HepG2 (cell line): ENCODE data around the gene ARL3. TPM values are rescaled to one million over a fixed set of nuclear protein-coding genes. Genes with fewer than 3 reads are reported as not detected.
A peak's percentile ranks its signal among the peaks of the same experiment; 100 is the strongest.

Experiments used
- ATF1 ChIP-seq: IDR thresholded peaks from 2 replicates; pipeline ENCODE4 v1.6.1; 2016; ENCODE audit warnings: mild to moderate bottlenecking, control low read depth
- BHLHE40 ChIP-seq: IDR thresholded peaks from 2 replicates; pipeline ENCODE4 v1.6.1; 2011; ENCODE audit warnings: low read length, improper control_type of control experiment
- CCAR2 ChIP-seq: fragments of 200-400 bp; formaldehyde crosslinking; optimal IDR thresholded peaks from 2 replicates; pipeline ENCODE3; 2018; ENCODE audit warnings: low read depth, mild to moderate bottlenecking, low read length, moderate library complexity
- FOSL2 ChIP-seq: sonication (generic); formaldehyde crosslinking; IDR thresholded peaks from 2 replicates; pipeline ENCODE4 v1.4.0; 2020; ENCODE audit warnings: missing genetic modification reagents
- HDAC1 ChIP-seq: sonication (generic); formaldehyde crosslinking; IDR thresholded peaks from 2 replicates; pipeline ENCODE4 v1.5.1; 2020; ENCODE audit warnings: mild to moderate bottlenecking, missing genetic modification reagents
- KIAA2018 ChIP-seq: sonication (generic); formaldehyde crosslinking; IDR thresholded peaks from 2 replicates; pipeline ENCODE4 v1.5.0; 2020; ENCODE audit warnings: mild to moderate bottlenecking, missing genetic modification reagents, borderline replicate concordance
- MIER2 ChIP-seq: IDR thresholded peaks from 2 replicates; pipeline ENCODE4 v1.6.1; 2016; ENCODE audit warnings: missing biosample characterization, missing genetic modification reagents
- MTA3 ChIP-seq: sonication (generic); formaldehyde crosslinking; IDR thresholded peaks from 2 replicates; pipeline ENCODE4 v1.4.0; 2020; ENCODE audit warnings: missing genetic modification reagents
- NFYC ChIP-seq: IDR thresholded peaks from 2 replicates; pipeline ENCODE4 v1.6.1; 2016; ENCODE audit warnings: missing genetic modification reagents, missing compliant biosample characterization
- PHF20 ChIP-seq: sonication (generic); formaldehyde crosslinking; IDR thresholded peaks from 2 replicates; pipeline ENCODE4 v1.5.0; 2020; ENCODE audit warnings: mild to moderate bottlenecking, missing genetic modification reagents
- SRSF4 ChIP-seq: fragments of 200-400 bp; formaldehyde crosslinking; IDR thresholded peaks from one replicate; pipeline ENCODE4 v1.6.1; 2018; ENCODE audit warnings: mild to moderate bottlenecking, low read depth, low read length, moderate library complexity; ENCODE audit not compliant: poor library complexity, severe bottlenecking
- SRY ChIP-seq: sonication (generic); formaldehyde crosslinking; IDR thresholded peaks from 2 replicates; pipeline ENCODE4 v1.8.0; 2022; ENCODE audit warnings: mild to moderate bottlenecking, missing genetic modification reagents
- SSRP1 ChIP-seq: IDR thresholded peaks from 2 replicates; pipeline ENCODE4 v1.6.1; 2016; ENCODE audit warnings: control low read depth
- THAP9 ChIP-seq: sonication (generic); formaldehyde crosslinking; IDR thresholded peaks from 2 replicates; pipeline ENCODE4; 2020; ENCODE audit warnings: missing genetic modification reagents, mild to moderate bottlenecking, borderline replicate concordance
- ZBTB20 ChIP-seq: sonication (generic); formaldehyde crosslinking; IDR thresholded peaks from 2 replicates; pipeline ENCODE4 v1.8.1; 2023; ENCODE audit warnings: missing genetic modification reagents, low read depth, mild to moderate bottlenecking, borderline replicate concordance
- ZNF577 ChIP-seq: sonication (generic); formaldehyde crosslinking; IDR thresholded peaks from 2 replicates; pipeline ENCODE4 v1.4.0; 2020; ENCODE audit warnings: mild to moderate bottlenecking, low read depth, missing genetic modification reagents, borderline replicate concordance
- ZNF616 ChIP-seq: sonication (generic); formaldehyde crosslinking; IDR thresholded peaks from 2 replicates; pipeline ENCODE4 v1.5.0; 2020; ENCODE audit warnings: low read depth, mild to moderate bottlenecking, missing genetic modification reagents
- ZNF777 ChIP-seq: sonication (generic); formaldehyde crosslinking; IDR thresholded peaks from 2 replicates; pipeline ENCODE4 v1.4.0; 2020; ENCODE audit warnings: missing genetic modification reagents
- ZNF841 ChIP-seq: sonication (generic); formaldehyde crosslinking; IDR thresholded peaks from 2 replicates; pipeline ENCODE4 v1.8.1; 2023; ENCODE audit warnings: missing genetic modification reagents, borderline replicate concordance
- polyA plus RNA-seq, 8 experiments: library from polyadenylated mRNA; depleted of rRNA in 3 of 8; stranded (reverse) in 7 of 8; unstranded in 1 of 8; fragments of >200 nt; fragmentation: Illumina TruSeq in 4 of 8; extraction: Trizol in 4 of 8; gene quantifications; 2 replicates each; pipeline versions ENCODE4 v1.2.1 to v1.2.3, GENCODE V29; 2011 to 2016; ENCODE audit warnings: low read depth in 4 of 8, missing spikeins in 1 of 8, mixed read lengths in 1 of 8; ENCODE audit not compliant: insufficient read depth in 1 of 8
- total RNA-seq, 5 experiments: library from RNA; depleted of rRNA; stranded (reverse); fragments of >200 nt; fragmentation: Illumina TruSeq; extraction: Trizol; gene quantifications; 2 replicates each; pipeline ENCODE4 v1.2.3, GENCODE V29; 2016; ENCODE audit warnings: low read depth in 1 of 5
- TF ChIP-seq, protein P1 (sequence below): sonication (generic); formaldehyde crosslinking; IDR thresholded peaks from 2 replicates; pipeline ENCODE4 v1.8.0; 2022; ENCODE audit warnings: missing genetic modification reagents, mild to moderate bottlenecking, borderline replicate concordance

The ARL3 gene
- total and polyA plus RNA-seq, 2 of the 13 experiments (the other 11 are each of a cell fraction or from before 2014, with no cell fraction given) = 5.2 to 6.6 TPM

- TF ChIP-seq PHF20 (CRISPR knock-in tag) (no peak), ZNF777 (CRISPR knock-in tag) (no peak), CCAR2 (no peak), ZNF616 (no peak), ZBTB20 (CRISPR knock-in tag) (no peak), BHLHE40 (no peak), ZNF577 (CRISPR knock-in tag) (no peak), SRSF4 (no peak), ZNF841 (CRISPR knock-in tag) (no peak), SRY (CRISPR knock-in tag) (0 out of 2 replicates have a peak, but pooled peaks have one; percentile 18), NFYC (CRISPR knock-in tag) (no peak), MTA3 (CRISPR knock-in tag) (no peak), MIER2 (CRISPR knock-in tag) (no peak), FOSL2 (CRISPR knock-in tag) (0 out of 2 replicates have a peak, but pooled peaks have one; percentile 28), SSRP1 (no peak), HDAC1 (peak; percentile 21; the same call in 1 of the 2 replicates), THAP9 (CRISPR knock-in tag) (0 out of 2 replicates have a peak, but pooled peaks have one; percentile 54), ATF1 (CRISPR knock-in tag) (no peak), KIAA2018 (CRISPR knock-in tag) (no peak)
- TF ChIP-seq, protein P1, sequence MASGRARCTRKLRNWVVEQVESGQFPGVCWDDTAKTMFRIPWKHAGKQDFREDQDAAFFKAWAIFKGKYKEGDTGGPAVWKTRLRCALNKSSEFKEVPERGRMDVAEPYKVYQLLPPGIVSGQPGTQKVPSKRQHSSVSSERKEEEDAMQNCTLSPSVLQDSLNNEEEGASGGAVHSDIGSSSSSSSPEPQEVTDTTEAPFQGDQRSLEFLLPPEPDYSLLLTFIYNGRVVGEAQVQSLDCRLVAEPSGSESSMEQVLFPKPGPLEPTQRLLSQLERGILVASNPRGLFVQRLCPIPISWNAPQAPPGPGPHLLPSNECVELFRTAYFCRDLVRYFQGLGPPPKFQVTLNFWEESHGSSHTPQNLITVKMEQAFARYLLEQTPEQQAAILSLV (CRISPR knock-in tag) = no peak
Measured at GRCh38 chr10:102645388-102645740, 68.8 kb downstream of the ARL3 start (continued).
